GM21529 (cell line): ENCODE data around the gene RPEL1.

Experiments used
- ATAC-seq: cut with Tn5 transposase; IDR thresholded peaks from one replicate; pipeline ENCODE4 v1.9.1; 2021; ENCODE audit not compliant: unreplicated experiment

Gene RPEL1

GRCh38 chr10:103278537-103278823, 32.8 kb downstream of the RPEL1 start:
- no peak for ATAC-seq

DNA sequence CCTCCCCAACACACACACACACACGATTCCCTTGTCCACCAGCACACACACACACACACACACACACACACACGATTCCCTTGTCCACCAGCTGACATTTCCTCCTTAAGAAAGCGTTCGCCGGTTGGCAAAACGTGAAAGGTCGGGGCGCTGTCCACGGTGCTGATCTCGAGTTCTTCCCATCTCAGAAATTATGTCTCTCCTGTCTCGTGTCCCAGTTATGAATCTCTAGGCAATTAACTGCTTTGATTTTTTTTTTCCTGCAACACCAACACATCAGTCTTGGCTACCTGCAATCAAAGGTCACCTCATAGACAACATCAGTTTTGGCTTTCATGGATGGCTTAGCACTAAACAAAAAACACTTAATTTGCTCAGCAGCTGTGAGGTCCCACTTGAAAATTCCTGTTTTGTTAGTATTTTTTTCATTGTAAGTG, 33.2 kb downstream of the RPEL1 start:
- no peak for ATAC-seq

DNA sequence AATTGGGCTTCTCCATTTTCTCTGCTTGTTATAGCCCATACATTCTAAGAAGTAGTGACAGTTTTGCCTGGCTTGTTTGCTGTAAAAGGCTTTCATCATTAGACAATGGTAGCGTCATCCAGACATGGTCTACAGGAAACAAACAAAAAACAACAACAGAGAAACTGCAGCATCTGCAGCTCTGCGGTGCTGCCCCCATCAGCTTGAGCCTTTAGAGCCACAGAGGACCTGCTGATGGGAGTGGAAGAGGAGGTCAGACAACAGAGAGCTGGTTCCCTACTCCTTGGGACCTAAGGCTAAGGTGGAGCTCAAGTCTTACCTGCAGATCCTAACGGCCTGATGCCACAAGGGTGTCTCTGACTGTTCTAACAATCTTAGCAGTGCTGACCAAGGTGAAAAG, 34.3 kb downstream of the RPEL1 start:
- no peak for ATAC-seq

DNA sequence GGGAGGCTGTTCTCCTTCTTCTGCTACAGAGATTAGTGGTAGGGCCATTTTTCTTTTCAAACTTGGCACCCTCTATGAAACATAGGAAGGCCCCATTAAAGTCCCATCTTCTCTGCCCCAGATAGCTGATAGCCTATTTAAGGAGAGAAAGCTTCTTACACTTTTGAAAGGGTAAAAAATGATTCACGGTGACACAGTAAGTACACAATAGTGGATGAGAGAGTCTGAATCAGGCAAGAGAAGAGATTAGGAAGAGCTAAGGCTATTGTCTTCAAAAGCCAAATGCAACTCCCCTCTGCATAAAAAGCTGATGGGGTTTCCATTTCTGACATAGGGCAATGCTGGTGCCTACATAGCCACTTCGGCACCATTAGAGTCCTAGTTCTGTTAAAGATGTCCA, 34.8 kb downstream of the RPEL1 start:
- no peak for ATAC-seq

DNA sequence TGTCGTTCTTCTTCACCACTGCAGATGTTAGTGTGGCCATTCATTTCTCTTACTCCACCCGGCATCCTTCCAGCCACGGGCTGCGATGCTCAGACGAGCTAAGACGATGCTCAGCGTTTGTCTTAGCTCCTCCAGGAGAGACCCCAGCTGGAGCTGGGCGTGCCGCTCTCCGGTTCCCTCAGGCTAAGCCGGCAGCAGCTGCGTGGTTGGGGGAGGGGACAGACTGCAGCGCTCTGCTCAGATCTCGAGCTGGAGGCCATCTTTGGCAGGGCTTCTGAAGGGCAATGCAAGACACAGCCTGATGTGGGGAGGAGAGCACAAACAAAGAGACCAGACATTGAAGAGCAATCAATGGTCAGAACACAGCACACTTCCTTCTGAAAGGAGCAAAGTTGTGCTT, 36.1 kb downstream of the RPEL1 start:
- ATAC-seq, result no peak

- ATAC-seq, result no peak
Measured at GRCh38 chr10:103282961-103283360, 37.3 kb downstream of the RPEL1 start.

GRCh38 chr10:103284170-103284569, 38.5 kb downstream of the RPEL1 start:
- ATAC-seq, result no peak

DNA sequence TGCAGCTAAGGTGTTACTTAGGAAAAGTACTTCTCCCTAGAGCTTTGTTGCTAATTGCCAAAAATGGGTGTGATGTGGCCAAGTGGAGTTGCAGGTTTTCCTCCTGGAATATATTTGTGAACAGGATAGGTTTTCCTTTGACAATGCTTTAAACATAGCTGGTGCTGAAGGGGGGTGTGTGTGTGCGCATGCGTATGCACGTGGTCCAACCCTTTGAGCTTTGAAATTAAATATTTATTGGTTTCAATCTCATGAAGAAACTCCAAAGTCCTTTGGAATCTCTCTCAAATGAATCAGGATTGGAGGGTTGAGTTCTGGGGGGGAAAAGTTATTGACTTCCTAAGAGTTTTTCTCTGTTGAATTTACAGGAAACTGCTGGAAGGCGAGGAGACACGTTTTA, 42.3 kb downstream of the RPEL1 start:
- ATAC-seq, result no peak

DNA sequence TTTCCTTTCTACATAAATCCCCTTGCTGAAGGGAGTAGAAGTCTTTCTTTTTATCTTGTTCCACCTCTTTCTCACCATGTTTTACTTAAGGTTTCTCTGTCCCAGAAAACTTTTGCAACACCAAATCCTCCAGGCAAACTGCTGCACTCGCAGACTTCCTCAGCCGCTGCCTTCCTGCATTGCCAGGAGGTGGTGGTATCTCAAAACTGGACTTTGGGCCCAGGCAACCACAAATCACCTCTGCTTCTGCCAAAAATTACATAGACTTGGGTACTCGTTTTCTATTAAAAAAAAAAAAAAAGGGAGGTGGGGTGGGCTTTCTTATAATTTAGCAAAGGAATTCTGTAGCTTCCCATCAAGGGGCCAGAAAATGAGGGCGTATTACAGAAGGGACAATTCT, 45.9 kb downstream of the RPEL1 start:
- no peak for ATAC-seq

DNA sequence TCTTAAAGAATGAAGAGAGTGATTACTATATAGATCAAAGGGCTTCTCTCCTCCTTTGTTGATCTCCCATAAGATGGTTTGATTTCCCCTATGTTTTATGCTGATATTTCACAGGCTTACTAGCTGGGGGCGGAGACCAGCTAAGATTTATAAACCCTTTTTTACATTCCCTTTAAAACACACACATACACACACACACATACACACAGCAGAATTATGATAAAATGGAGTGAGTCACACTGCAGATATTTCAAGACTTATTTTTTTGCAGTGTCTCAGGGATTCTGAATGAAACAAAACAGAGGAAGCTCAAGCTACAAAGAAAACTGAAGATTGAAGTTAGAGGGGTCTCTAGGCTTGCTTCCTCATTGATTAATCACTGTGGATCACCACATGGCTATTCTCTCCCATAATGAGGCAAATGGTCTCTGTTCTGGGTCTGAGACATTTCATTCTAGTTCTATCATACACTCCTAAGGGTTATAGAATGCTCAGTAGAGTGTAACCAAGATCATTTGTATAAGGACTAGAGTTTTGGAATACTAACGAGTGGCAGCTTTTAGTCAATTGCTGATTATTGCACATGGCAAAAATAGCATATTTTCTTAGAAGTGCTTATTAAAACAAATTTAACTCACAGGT, 49.8 kb downstream of the RPEL1 start:
- ATAC-seq, result no peak
